Measurements from ENCODE around the gene HEPACAM2. TPM values are rescaled to one million over a fixed set of nuclear protein-coding genes. Genes with fewer than 3 reads are reported as not detected.

The HEPACAM2 gene
- total and polyA plus RNA-seq, 2 of the 4 experiments (the other 2 are of a cell fraction), result under 0.01 to 0.05 TPM

- H4K20me1 ChIP-seq (ENCODE audit: insufficient read depth, low read length), result no peaks in the 10 kb centered on the region
- ChIA-PET POLR2A (ENCODE audit: unreplicated experiment) (no interaction called here), CTCF (no interaction called here)
- H3K9ac ChIP-seq (ENCODE audit: low read depth, low read length), result no peak overlapping the region
- H3K4me1 ChIP-seq (ENCODE audit: control insufficient read depth, insufficient read depth, low read length), result no peaks in the 10 kb centered on the region
- no peak overlapping the region for H2BK120ac ChIP-seq (ENCODE audit: low read depth, low read length)
- in situ Hi-C loops (cut with MboI; ENCODE audit: low sequenced_read_pairs) (no loop called here), intact Hi-C loops (cut with micrococcal nuclease) (no loop called here), dilution Hi-C loops (cut with HindIII; ENCODE audit: low sequenced_read_pairs, unreplicated experiment) (no loop called here)
- DNase-seq, result no peak
- H2AK5ac ChIP-seq (ENCODE audit: low read depth, low read length), result no peak overlapping the region
- no peak overlapping the region for H3K4me2 ChIP-seq (ENCODE audit: low read depth, low read length)
- ATAC-seq (ENCODE audit: low read depth), result no peak
- no peak overlapping the region for H3K14ac ChIP-seq (replicated peaks; ENCODE audit: low read depth, low read length)
- TF ChIP-seq USF2 (IDR thresholded peaks at IDR 0.05; ENCODE audit: low read depth, low read length) (no peak), CEBPB (IDR thresholded peaks at IDR 0.05; ENCODE audit: low read depth, low read length) (no peak)
- no peak overlapping the region for H3K23ac ChIP-seq (ENCODE audit: low read depth, low read length)
- no TSS peak for BruUV-seq (replicated peaks)
- H2AFZ ChIP-seq (replicated peaks; ENCODE audit: low read length, poor library complexity), result no peak overlapping the region
- H4K5ac ChIP-seq (ENCODE audit: low read depth, low read length), result no peak overlapping the region
- H4K8ac ChIP-seq (ENCODE audit: low read depth in 2 of 2, low read length in 2 of 2), result no peak overlapping the region
- no peak overlapping the region for H3K4ac ChIP-seq (ENCODE audit: low read depth, low read length)
- H2BK15ac ChIP-seq (ENCODE audit: low read depth, low read length), result no peak overlapping the region
- no peak overlapping the region for H2BK5ac ChIP-seq (ENCODE audit: low read depth, low read length, poor library complexity, severe bottlenecking)
- no peak overlapping the region for H3K27ac ChIP-seq (ENCODE audit: insufficient read depth, low read length)
- H3K18ac ChIP-seq (ENCODE audit: low read depth, low read length), result no peak overlapping the region
- H3K9me1 ChIP-seq (ENCODE audit: insufficient read depth, low read length), result no peaks in the 10 kb centered on the region
- no peaks in the 10 kb centered on the region for H3K36me3 ChIP-seq (ENCODE audit: control insufficient read depth, insufficient read depth, low read length)
- H3K9me3 ChIP-seq (ENCODE audit: control insufficient read depth, insufficient read depth, low read length), result no peaks in the 10 kb centered on the region
- no peak overlapping the region for H3K4me3 ChIP-seq (ENCODE audit: insufficient read depth, low read depth, low read length)
- H3K79me1 ChIP-seq (ENCODE audit: low read depth in 1 of 2, low read length in 2 of 2), result no peaks in the 10 kb centered on the region
- peaks cover 8% of the 10 kb centered on the region for H3K27me3 ChIP-seq (ENCODE audit: control insufficient read depth, insufficient read depth, low read length)
- H3K56ac ChIP-seq (ENCODE audit: extremely low read depth, insufficient read depth, low read length), result no peak overlapping the region
- no peak overlapping the region for H2AK9ac ChIP-seq (replicated peaks; ENCODE audit: low read depth, low read length, poor library complexity)
- no peak overlapping the region for H4K91ac ChIP-seq (ENCODE audit: insufficient read depth, low read depth, low read length)
- no peak overlapping the region for H2BK20ac ChIP-seq (ENCODE audit: low read depth, low read length)
Measured at GRCh38 chr7:93198472-93198871, 27.8 kb downstream of the HEPACAM2 start.

Data from IMR-90 (cell line).